Stomach smooth muscle (tissue), 2 donors: Measurements from ENCODE around the gene ELP4.

ENCODE experiments used
- H3K27ac ChIP-seq: one replicate; pipeline ENCODE4 v1.7.0; 2013; ENCODE audit warnings: mild to moderate bottlenecking, low read length, inconsistent platforms
- H3K27me3 ChIP-seq, 2 donors: one replicate each; pipeline ENCODE4 v1.7.0; 2013; ENCODE audit warnings: low read length in 2 of 2; ENCODE audit not compliant: insufficient read depth in 2 of 2, control insufficient read depth in 1 of 2
- H3K36me3 ChIP-seq, 2 donors: one replicate each; pipeline ENCODE4 v1.7.0; 2013; ENCODE audit warnings: low read length in 2 of 2; ENCODE audit not compliant: control insufficient read depth in 2 of 2, insufficient read depth in 2 of 2
- H3K4me1 ChIP-seq: one replicate; pipeline ENCODE4 v1.7.0; 2013; ENCODE audit warnings: low read length; ENCODE audit not compliant: control insufficient read depth, insufficient read depth
- H3K4me3 ChIP-seq, 2 donors: one replicate each; pipeline ENCODE4 v1.7.0; 2013; ENCODE audit warnings: low read length in 2 of 2
- H3K9ac ChIP-seq, 2 donors: one replicate each; pipeline ENCODE4 v1.7.0; 2013; ENCODE audit warnings: low read length in 2 of 2, mild to moderate bottlenecking in 1 of 2
- H3K9me3 ChIP-seq, 2 donors: one replicate each; pipeline ENCODE4 v1.7.0; 2013; ENCODE audit warnings: low read length in 2 of 2; ENCODE audit not compliant: control insufficient read depth in 2 of 2
- donor health status: healthy.
- donor health status: Pancreatic carcinoma.

The ELP4 gene

DNA sequence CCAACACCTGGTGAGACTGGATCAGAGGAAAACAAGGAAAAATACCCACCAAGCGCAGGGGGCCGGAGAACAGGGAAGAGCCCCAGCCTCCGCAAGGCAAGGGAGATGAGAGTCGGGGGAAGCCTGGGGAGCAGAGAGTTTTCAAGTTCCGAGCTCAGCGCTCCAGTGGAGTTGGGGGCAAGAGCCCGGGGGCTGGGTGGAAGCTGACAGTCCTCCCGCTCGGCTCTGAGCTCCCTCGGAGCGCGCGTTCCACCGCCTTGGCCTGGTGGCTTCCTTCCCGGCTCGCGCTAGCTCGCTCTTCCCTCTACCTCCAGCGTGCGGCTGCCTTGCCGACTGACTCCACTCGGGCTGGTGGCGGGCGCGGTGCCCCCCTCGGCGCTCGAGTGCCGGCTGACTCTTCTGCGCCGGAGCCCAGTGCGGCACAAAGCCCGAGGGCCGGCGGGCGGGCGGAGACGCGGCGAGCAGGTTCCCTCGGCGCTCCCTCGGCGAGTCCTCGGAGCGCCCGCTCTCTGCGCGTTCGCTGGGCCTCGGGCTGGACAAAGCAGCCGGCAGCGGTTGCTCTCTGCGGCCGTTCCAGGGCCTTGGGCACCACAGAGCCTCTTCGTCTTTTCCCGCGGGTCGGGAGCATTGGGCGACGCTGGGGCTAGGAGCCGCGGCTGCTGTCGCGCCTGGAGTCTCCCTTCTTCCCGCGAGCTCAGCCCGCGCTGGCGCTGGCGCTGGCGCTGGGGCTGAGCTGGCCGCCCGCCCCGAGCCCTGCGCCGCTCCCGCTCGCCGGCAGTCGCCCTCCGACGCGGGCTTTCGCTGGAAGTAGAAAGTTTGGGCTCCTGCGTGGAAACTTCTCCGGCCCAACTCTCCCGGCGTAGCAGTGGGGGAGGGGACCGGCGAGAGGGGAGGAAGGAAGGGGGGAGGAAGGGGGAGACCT is 300.6 kb downstream of the ELP4 start:
- Histone ChIP-seq H3K27ac (no peak overlapping the region), H3K9ac (no peak overlapping the region), H3K4me3 (peak overlapping the region; percentile 1 to 65), H3K36me3 (no peaks in the 10 kb centered on the region), H3K4me1 (peaks cover 54% of the 10 kb centered on the region), H3K27me3 (peaks cover 85 to 98% of the 10 kb centered on the region in 2 donors), H3K9me3 (no peaks in the 10 kb centered on the region)

GRCh38 chr11:31810779-31811647 is 301.4 kb downstream of the ELP4 start, which contains the start of gene PAX6:
TSS of gene PAX6 (minus strand) at chr11:31811322. CDS start at chr11:31806411, 4,911 bp downstream.
- peaks cover 53% of the 10 kb centered on the region for H3K4me1 ChIP-seq
- no peak within 1 kb of the TSS for H3K9ac ChIP-seq
- H3K9me3 ChIP-seq = no peaks in the 10 kb centered on the region
- no peaks in the 10 kb centered on the region for H3K36me3 ChIP-seq
- peaks cover 85 to 98% of the 10 kb centered on the region in 2 donors for H3K27me3 ChIP-seq
- H3K27ac ChIP-seq = no peak within 1 kb of the TSS
- peak within 1 kb of the TSS; percentile 40 to 68 for H3K4me3 ChIP-seq

- H3K4me3 ChIP-seq = peak overlapping the region; percentile 57 to 68
- peaks cover 65% of the 10 kb centered on the region for H3K4me1 ChIP-seq
- no peak overlapping the region for H3K27ac ChIP-seq
- H3K36me3 ChIP-seq = no peaks in the 10 kb centered on the region
- no peaks in the 10 kb centered on the region for H3K9me3 ChIP-seq
- H3K9ac ChIP-seq = no peak overlapping the region
- H3K27me3 ChIP-seq = peaks cover 80 to 98% of the 10 kb centered on the region in 2 donors
Observed at GRCh38 chr11:31812383-31813381, 303.1 kb downstream of the ELP4 start.

DNA sequence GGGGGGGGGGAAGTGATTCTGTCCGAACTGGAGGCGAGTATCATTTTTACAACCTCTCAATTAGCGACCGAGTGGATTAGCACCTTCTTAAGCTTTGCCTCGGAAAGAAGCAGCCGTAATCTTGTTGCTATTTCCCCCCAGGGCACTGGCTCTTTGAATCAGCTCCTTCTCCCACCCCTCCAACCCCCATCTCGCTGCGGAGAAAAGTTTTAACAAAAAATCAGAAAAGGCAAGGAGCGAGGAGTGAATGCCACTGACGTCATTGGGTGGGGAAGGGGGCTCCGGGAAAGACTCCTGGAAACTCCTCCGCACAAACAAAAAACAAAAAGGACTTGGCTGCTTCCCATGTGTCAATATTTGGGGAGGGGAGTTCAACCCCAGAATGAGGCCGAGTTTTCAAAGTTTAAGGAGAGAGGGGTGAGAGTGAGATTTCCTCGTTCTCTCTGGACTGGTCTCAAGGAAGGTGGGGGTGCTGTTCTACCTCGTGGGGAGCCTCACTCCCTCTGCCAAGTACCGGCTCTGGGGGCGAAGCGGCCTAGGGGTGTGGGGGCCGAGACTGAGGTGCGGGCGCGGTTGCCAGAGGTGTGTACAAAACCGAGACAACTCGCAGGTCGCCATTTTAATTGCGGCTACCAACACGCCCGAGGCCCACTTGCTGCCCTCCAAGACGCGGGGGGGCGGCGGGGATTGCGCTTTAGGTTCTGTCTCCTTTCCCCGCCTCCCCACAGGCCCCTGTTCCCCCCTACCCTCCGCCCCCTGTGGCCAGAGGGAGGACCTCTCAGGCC is 304.0 kb downstream of the ELP4 start:
- Histone ChIP-seq H3K36me3 (no peaks in the 10 kb centered on the region), H3K9ac (no peak overlapping the region), H3K27me3 (peaks cover 80 to 98% of the 10 kb centered on the region in 2 donors), H3K27ac (no peak overlapping the region), H3K9me3 (no peaks in the 10 kb centered on the region), H3K4me1 (peaks cover 72% of the 10 kb centered on the region), H3K4me3 (peak overlapping the region in 1 of 2 donors; percentile 68)

DNA sequence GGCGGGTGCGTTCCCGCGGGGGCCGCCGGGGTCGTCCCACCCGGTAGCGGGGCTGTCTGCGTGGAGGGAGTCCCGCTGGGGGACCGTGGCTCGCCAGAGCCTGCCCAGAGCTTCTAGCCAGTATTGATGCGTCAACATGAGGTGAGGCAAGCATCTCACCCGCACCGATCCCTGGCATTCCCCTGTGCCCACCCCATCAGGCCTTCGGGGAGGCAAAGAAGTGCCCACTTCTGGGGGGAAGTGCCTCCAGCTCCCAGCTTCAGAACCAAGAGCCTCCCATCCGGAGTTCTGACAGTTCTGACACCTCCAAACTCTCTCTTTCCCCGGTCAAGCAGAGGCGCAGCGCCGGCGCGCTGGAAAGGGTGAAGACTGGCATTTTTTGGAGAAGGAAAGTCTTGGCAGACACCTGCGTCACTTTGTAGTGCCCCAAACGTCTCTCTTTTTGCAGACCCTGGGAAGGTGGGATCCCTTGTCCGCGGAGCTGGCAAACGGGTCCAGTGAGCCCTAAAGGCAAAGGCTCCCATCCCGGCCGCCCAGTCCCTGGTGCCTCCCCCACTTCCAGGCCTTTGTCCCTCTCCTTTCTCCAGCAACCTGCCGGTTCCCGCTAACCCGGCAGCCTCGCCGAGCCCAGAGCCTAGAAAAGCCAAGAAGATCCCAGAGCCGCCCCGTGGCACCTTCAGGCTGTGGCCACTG is 304.8 kb downstream of the ELP4 start:
- no peak overlapping the region for H3K27ac ChIP-seq
- H3K36me3 ChIP-seq = no peaks in the 10 kb centered on the region
- peaks cover 72% of the 10 kb centered on the region for H3K4me1 ChIP-seq
- H3K27me3 ChIP-seq = peaks cover 79 to 98% of the 10 kb centered on the region in 2 donors
- no peak overlapping the region for H3K4me3 ChIP-seq
- H3K9me3 ChIP-seq = no peaks in the 10 kb centered on the region
- H3K9ac ChIP-seq = no peak overlapping the region

- H3K4me1 ChIP-seq = peaks cover 58% of the 10 kb centered on the region
- no peak overlapping the region for H3K9ac ChIP-seq
- peaks cover 82 to 98% of the 10 kb centered on the region in 2 donors for H3K27me3 ChIP-seq
- H3K9me3 ChIP-seq = no peaks in the 10 kb centered on the region
- no peak overlapping the region for H3K27ac ChIP-seq
- no peaks in the 10 kb centered on the region for H3K36me3 ChIP-seq
- peak overlapping the region in 1 of 2 donors; percentile 40 for H3K4me3 ChIP-seq
Observed at GRCh38 chr11:31815711-31816467, 306.3 kb downstream of the ELP4 start.

- H3K27me3 ChIP-seq = peaks cover 81 to 98% of the 10 kb centered on the region in 2 donors
- peak overlapping the region in 1 of 2 donors; percentile 62 for H3K4me3 ChIP-seq
- no peak overlapping the region for H3K9ac ChIP-seq
- H3K9me3 ChIP-seq = no peaks in the 10 kb centered on the region
- peaks cover 53% of the 10 kb centered on the region for H3K4me1 ChIP-seq
- H3K36me3 ChIP-seq = no peaks in the 10 kb centered on the region
- H3K27ac ChIP-seq = no peak overlapping the region
Observed at GRCh38 chr11:31816468-31817053, 307.0 kb downstream of the ELP4 start.

DNA sequence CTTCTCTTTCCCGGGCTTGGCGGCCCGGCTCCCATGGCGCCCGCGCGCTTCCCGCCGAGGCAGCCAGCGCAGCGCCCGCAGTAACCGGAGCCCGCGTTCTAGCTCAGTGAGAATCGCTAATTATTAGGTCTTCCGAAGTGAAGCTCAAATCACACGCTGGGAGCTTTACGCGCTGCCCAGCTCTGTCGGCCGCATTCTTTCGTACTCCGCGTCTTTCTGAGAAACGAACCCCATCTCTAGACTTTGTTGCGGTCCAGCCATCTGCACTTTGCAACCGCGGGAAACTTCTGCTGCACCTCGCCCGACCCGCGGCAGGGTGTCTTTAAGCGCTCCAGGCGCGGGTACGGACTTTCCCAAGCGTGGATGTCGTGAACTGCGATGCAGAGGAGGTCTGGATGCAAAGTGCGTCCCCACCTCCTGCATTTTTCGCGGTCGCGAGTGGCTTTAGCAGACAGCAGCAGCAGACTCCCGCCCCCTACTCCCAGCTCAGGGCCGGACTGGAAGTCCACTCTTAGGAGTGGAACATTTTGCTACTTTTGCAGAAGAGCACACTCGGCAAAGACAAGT is 307.6 kb downstream of the ELP4 start:
- no peaks in the 10 kb centered on the region for H3K36me3 ChIP-seq
- H3K9ac ChIP-seq = no peak overlapping the region
- H3K27me3 ChIP-seq = peaks cover 83 to 98% of the 10 kb centered on the region in 2 donors
- no peak overlapping the region for H3K27ac ChIP-seq
- H3K9me3 ChIP-seq = no peaks in the 10 kb centered on the region
- peak overlapping the region in 1 of 2 donors; percentile 62 for H3K4me3 ChIP-seq
- H3K4me1 ChIP-seq = peaks cover 49% of the 10 kb centered on the region
